ENCODE data around the gene TIGD1.

TIGD1 gene

DNA sequence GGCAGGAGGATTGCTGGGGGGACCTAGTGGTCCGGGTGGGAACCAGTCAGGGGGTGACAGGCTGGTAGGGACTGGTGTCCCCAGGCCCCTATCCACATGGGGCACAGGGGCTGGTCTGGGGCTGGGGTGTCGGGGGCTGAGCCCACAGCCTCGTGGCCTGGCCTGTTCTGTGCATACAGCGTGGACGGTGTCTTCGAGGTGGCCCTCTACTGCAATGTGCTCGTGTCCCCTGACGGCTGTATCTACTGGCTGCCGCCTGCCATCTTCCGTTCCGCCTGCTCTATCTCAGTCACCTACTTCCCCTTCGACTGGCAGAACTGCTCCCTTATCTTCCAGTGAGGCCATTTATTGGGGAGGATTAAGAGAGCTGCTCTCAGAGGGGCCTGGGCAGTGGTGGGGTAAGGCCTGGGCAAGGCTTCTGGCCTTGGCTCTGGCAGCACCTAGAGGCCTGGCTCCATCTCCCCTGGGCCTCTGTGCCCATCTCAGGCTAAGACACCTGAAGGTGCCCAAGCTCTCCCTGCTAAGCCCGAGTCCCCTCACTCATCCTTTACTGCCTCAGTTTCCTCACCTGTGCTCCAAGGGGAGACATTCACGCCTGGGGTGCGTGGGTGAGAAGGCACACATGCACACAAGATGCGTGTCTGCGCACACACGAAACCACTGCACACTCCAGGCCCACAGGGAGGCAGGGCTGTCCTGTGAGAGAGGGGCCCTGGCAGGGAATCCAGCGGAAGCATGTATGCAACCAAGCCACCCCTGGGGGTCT is 9.0 kb downstream of the TIGD1 start:
- Histone ChIP-seq H3K27ac (no peak overlapping the region), H3K4me3 (IDR thresholded peaks at IDR 0.05; ENCODE audit: insufficient read depth, low read depth, low read length) (no peak overlapping the region), H3K4me1 (ENCODE audit: low read depth, poor library complexity, severe bottlenecking) (no peaks in the 10 kb centered on the region), H3K4me2 (no peak overlapping the region), H4K20me1 (ENCODE audit: insufficient read depth) (no peaks in the 10 kb centered on the region), H3K36me3 (ENCODE audit: insufficient read depth) (no peaks in the 10 kb centered on the region), H3K79me2 (ENCODE audit: insufficient read depth, low read depth) (no peaks in the 10 kb centered on the region; the same call in 1 of the 2 replicates), H3K9ac (no peak overlapping the region), H2AFZ (ENCODE audit: low read depth) (no peak overlapping the region), H3K27me3 (ENCODE audit: insufficient read depth, low read depth) (peaks cover 2% of the 10 kb centered on the region; the same call in 1 of the 2 replicates)
- TF ChIP-seq, protein P1, sequence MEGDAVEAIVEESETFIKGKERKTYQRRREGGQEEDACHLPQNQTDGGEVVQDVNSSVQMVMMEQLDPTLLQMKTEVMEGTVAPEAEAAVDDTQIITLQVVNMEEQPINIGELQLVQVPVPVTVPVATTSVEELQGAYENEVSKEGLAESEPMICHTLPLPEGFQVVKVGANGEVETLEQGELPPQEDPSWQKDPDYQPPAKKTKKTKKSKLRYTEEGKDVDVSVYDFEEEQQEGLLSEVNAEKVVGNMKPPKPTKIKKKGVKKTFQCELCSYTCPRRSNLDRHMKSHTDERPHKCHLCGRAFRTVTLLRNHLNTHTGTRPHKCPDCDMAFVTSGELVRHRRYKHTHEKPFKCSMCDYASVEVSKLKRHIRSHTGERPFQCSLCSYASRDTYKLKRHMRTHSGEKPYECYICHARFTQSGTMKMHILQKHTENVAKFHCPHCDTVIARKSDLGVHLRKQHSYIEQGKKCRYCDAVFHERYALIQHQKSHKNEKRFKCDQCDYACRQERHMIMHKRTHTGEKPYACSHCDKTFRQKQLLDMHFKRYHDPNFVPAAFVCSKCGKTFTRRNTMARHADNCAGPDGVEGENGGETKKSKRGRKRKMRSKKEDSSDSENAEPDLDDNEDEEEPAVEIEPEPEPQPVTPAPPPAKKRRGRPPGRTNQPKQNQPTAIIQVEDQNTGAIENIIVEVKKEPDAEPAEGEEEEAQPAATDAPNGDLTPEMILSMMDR (conservative IDR thresholded peaks at IDR 0.05; ENCODE audit: low read depth, low read length): no peak

- no peak overlapping the region for H3K9ac ChIP-seq
- no peaks in the 10 kb centered on the region; the same call in 1 of the 2 replicates for H3K79me2 ChIP-seq (ENCODE audit: insufficient read depth, low read depth)
- no peak overlapping the region for H3K27ac ChIP-seq
- H3K36me3 ChIP-seq (ENCODE audit: insufficient read depth): no peaks in the 10 kb centered on the region
- H3K4me1 ChIP-seq (ENCODE audit: low read depth, poor library complexity, severe bottlenecking): no peaks in the 10 kb centered on the region
- no peak overlapping the region for H2AFZ ChIP-seq (ENCODE audit: low read depth)
- H3K27me3 ChIP-seq (ENCODE audit: insufficient read depth, low read depth): peaks cover 2% of the 10 kb centered on the region; the same call in 1 of the 2 replicates
- TF ChIP-seq, protein P1 (conservative IDR thresholded peaks at IDR 0.05; ENCODE audit: low read depth, low read length): no peak
- H3K4me2 ChIP-seq: no peak overlapping the region
- no peak overlapping the region for H3K4me3 ChIP-seq (IDR thresholded peaks at IDR 0.05; ENCODE audit: insufficient read depth, low read depth, low read length)
- no peaks in the 10 kb centered on the region for H4K20me1 ChIP-seq (ENCODE audit: insufficient read depth)
Observed at GRCh38 chr2:232540441-232541041, 9.8 kb downstream of the TIGD1 start.

GRCh38 chr2:232539298-232540231 is 10.8 kb downstream of the TIGD1 start, which contains the start of gene CHRNG:
TSS of gene CHRNG (plus strand) at chr2:232539692. CDS start at chr2:232539748, 56 bp downstream.
- H3K27ac ChIP-seq: no peak within 1 kb of the TSS
- no peaks in the 10 kb centered on the region for H3K36me3 ChIP-seq (ENCODE audit: insufficient read depth)
- H2AFZ ChIP-seq (ENCODE audit: low read depth): no peak within 1 kb of the TSS
- peaks cover 2% of the 10 kb centered on the region; the same call in 1 of the 2 replicates for H3K27me3 ChIP-seq (ENCODE audit: insufficient read depth, low read depth)
- TF ChIP-seq, protein P1 (conservative IDR thresholded peaks at IDR 0.05; ENCODE audit: low read depth, low read length): no peak
- H3K4me3 ChIP-seq (IDR thresholded peaks at IDR 0.05; ENCODE audit: insufficient read depth, low read depth, low read length): no peak within 1 kb of the TSS
- H3K9ac ChIP-seq: no peak within 1 kb of the TSS
- H3K79me2 ChIP-seq (ENCODE audit: insufficient read depth, low read depth): no peaks in the 10 kb centered on the region
- no peak within 1 kb of the TSS for H3K4me2 ChIP-seq
- no peaks in the 10 kb centered on the region for H4K20me1 ChIP-seq (ENCODE audit: insufficient read depth)
- H3K4me1 ChIP-seq (ENCODE audit: low read depth, poor library complexity, severe bottlenecking): no peaks in the 10 kb centered on the region

DNA sequence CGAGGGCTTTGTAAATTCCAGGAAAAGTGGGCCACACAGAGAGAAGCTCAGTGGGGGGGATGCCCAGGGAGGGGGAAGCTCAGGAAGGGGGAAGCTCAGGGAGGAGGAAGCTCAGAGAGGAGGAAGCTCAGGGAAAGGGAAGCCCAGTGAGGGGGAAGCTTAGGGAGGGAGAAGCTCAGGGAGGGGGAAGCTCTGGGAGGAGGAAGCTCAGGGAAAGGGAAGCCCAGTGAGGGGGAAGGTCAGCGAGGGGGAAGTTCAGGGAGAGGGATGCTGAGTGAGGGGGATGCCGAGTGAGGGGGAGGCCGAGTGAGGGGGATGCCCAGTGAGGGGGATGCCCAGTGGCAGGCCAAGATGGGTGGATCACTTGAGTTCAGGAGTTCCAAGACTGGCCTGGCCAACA is 11.7 kb downstream of the TIGD1 start:
- Histone ChIP-seq H3K4me1 (ENCODE audit: low read depth, poor library complexity, severe bottlenecking) (no peaks in the 10 kb centered on the region), H2AFZ (ENCODE audit: low read depth) (no peak overlapping the region), H4K20me1 (ENCODE audit: insufficient read depth) (no peaks in the 10 kb centered on the region), H3K79me2 (ENCODE audit: insufficient read depth, low read depth) (no peaks in the 10 kb centered on the region), H3K36me3 (ENCODE audit: insufficient read depth) (no peaks in the 10 kb centered on the region), H3K4me3 (IDR thresholded peaks at IDR 0.05; ENCODE audit: insufficient read depth, low read depth, low read length) (no peak overlapping the region), H3K27me3 (ENCODE audit: insufficient read depth, low read depth) (peaks cover 2% of the 10 kb centered on the region; the same call in 1 of the 2 replicates), H3K4me2 (no peak overlapping the region), H3K9ac (no peak overlapping the region), H3K27ac (no peak overlapping the region)
- TF ChIP-seq, protein P1 (conservative IDR thresholded peaks at IDR 0.05; ENCODE audit: low read depth, low read length): no peak

Data from KMS-11 (cell line).